ENCODE results near the gene FOXI1.
"Not testable (repeated sequence)": the region's sequence is repeated elsewhere in the genome, so short reads cannot be mapped to it uniquely, and the experiment has no call there.

The FOXI1 gene

GRCh38 chr5:170094329-170094728, 11.4 kb upstream of the FOXI1 start:
- not testable (repeated sequence) for DNase-seq

DNA sequence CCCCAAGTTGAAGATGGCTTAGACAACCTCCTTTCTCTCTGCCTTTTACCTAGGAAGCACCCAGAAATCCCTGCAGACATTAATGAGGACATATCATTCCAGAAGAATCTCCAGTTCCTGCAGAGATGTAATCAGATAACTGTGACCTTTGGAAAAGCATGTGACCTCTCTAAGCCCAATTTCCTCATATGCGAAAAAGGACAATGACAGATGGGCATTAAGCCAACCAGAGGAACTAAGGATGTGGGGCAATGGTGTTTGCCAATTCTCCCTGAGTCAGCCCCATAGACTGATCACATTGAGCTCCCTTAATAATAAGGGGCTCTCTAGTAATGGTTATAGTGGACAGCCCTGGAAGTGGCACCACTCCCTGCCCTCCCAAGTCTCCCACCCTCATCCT, 10.1 kb upstream of the FOXI1 start:
- no peak for DNase-seq

DNA sequence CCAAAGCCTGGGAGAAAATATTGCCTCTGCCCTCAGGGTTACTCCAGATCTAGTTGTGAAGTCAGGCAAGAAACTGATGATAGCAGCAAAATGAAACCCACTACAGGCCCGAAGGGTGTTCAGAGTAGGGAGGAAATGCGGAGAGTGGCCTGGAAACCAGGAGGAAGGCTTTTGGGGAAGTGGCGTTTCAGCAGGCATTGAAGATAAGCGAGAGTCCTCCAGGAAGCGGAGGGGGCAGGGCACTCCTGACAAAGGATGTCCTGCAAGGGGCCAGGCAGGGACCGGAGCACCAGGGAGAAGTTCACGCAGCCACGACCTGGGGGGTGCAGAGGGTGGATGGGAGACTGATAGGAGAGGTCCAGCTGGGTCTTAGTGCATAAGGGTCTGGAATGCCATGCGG, 7.8 kb upstream of the FOXI1 start:
- DNase-seq, result no peak

DNA sequence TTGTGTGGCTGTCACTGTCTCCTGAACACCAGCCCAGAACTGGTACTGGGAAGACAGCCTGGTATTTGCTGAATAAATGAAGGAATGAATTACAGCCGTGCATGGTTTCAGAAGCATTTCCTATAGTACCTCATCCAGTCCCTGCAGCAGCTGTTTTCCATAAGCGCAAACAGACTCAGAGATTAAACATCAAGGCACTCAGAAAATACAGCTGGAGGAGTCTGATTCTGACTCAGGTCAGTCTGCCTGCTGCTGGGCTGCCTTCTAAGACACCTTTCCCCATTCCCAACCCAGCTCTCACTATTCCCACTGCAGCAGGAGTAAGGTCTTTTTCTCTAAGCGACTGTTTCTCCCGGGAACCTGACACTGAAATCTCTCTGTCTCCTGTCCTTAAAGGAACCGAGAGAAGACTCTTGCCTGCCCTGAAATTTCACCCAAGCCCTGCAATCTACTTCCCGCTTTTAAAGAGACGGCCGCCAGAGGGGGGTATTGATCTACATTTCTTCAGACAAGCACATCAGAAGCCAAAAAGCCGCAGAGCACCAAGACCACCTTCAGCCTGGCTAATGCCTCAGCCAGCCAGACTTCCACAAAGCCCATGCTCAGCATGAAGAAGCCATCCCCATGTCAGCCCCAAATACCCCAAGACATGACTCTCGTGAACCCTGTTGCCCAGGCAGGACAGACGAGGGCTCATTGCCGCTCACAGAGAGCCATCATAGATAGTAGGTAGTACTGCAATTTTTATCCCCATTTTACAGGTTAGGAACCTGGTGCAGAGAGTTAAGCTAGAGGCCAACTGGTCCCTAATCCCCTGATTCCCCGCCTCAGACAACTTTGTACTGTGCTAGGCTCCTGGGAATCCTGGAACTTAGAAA, 5.4 kb upstream of the FOXI1 start:
- DNase-seq, result peak; percentile 59 to 67

- no peak for DNase-seq
Observed at GRCh38 chr5:170103447-170103846, 2.2 kb upstream of the FOXI1 start.

- no peak for DNase-seq
Observed at GRCh38 chr5:170104299-170104698, 1.4 kb upstream of the FOXI1 start.

DNA sequence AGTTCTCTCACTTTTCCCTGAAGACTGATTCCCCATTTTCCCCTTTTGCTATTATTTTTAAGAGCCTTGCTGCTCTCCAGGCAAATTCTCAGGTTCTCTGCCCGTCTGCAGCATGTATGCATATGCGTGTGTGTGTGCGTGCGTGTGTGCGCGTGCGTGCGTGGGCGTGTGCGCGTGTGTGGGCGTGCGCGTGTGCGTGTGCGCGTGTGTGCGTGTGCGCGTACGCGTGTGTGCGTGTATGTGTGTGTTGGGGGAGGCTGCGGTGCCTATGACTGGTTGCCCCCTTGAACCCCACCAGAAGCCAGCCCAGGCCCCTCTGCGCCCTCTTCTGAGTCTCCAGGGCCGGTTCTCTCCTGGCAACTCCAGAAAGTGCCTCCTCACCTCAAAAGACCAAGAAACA, 987 bp upstream of the FOXI1 start:
- DNase-seq, result no peak

GRCh38 chr5:170107674-170108073, 2.0 kb downstream of the FOXI1 start:
- DNase-seq, result no peak

GRCh38 chr5:170108266-170108785, 2.6 kb downstream of the FOXI1 start:
- no peak for DNase-seq

GRCh38 chr5:170109059-170110031, 3.6 kb downstream of the FOXI1 start:
- DNase-seq, result no peak

GRCh38 chr5:170110403-170111087, 4.8 kb downstream of the FOXI1 start:
- no peak for DNase-seq

DNA sequence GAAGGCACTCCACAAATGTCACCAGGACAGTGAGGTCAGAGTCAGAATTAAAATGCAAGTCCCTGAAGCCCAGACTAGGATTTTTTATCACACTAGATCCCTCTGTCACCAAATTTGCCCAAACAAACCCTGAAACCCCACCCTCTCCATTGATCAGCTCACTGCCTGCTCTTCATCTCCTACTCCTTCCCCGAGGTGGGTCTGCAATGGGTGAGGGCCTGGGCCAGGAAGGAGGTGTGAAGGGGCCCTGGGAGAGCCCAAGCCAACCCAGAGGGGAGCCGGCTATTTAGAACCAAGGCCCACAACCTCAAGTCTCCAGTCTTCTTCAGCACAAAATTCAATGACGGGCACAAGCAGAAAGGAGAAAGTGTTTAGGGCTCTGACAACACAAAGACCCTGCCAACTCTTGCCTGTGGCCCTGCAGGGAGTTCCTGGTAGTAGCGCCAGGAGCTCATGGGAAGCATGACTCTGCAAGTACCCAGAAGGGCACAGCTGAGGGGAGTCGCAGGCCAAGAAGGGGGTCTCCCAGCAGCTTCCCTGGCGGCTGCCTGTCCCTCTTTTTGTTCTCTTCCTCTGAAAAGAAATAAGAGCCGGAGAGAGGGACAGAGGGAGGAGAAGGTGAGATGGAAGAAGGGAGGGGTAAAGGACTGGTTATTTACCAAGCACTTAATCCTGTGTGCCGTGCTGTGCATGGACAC, 5.5 kb downstream of the FOXI1 start:
- no peak for DNase-seq

DNA sequence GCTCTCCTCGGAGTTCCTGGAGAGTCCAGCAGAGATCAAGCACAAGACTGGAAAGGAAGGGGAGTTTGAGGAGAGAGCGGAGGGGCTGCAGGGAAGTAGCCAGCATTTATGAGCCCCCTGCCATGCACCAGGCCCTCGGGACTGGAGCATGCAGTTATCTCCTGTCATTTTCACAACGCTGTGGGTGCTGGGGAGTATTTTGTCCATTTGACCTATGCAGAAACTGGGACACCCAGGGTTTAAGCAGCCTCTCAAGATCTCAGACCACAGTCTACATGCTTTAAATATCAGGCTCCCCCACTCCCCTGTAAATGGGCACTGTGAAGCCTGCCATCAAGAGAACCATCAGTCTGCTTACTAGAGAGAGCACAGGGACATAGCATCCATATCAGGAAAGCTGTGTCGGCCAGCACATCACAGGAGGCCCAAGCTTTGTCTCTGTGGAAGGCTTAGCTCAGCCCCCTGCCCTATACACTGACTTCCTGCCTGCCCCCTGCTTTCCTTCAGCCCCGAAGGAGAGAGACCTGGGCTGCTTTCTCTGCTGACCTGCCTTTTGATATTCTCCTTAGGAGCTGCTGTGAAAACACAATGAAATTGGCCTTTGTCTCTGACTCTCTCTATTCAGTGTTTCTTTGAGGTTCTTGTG, 7.3 kb downstream of the FOXI1 start:
- no peak for DNase-seq

- DNase-seq, result no peak
Observed at GRCh38 chr5:170113522-170113900, 7.8 kb downstream of the FOXI1 start.

GRCh38 chr5:170114271-170114670, 8.6 kb downstream of the FOXI1 start:
- DNase-seq, result no peak

DNA sequence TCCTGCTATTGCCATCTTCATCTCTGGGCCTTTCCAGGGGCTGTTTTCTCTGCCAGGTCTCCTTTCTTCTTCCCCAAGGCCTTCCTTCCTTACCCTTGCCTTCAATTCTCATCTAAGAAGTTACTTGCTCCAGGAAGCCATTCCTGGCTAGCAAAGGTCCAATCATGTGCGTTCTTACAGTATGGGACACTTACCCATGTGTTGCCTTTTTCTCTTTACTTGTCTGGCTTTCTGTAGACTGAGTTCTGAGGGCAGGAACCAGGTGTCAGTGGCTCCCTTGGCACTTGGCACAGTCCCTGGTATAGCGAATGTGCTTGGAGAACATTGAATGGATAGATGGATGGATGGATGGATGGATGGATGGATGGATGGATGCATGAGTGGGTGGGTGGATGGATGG, 10.2 kb downstream of the FOXI1 start:
- no peak for DNase-seq

DNA sequence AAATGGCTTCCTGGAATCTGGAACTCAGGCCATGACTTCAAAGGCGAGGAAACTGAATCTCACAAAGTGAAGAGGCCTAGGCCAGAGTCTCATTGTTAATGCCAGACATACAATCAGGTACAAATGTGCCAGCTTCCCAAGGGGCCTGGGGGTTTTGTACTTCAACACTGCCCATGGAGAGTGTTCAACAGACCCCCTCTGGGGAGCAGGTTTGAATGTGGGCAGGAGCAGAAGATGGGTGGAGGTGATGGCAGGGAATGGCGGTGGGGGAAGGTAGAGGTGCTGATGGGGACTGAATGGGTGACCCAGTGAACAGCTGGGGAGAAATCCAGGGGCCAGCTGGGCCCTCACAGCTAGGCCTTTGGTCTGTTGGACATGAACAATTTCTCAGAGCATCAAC, 12.0 kb downstream of the FOXI1 start:
- no peak for DNase-seq

DNA sequence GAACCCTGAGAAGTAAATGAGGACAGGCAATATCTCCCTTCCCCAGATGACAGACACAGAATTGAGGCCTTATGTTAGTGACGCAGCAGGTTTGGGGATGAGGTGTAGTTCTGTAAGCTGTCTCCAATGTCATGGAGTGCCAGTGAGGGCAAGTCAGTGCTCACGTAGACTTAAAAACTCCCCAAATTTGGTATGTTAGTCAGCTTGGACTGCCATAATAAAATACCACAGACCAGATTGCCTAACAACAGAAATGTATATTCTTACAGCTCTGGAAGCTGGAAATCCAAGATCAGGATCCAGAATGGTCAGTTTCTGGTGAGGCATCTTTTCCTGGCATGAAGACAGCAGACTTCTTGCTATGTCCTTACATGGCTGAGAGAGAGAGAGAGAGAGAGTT, 14.9 kb downstream of the FOXI1 start:
- DNase-seq, result no peak

DNA sequence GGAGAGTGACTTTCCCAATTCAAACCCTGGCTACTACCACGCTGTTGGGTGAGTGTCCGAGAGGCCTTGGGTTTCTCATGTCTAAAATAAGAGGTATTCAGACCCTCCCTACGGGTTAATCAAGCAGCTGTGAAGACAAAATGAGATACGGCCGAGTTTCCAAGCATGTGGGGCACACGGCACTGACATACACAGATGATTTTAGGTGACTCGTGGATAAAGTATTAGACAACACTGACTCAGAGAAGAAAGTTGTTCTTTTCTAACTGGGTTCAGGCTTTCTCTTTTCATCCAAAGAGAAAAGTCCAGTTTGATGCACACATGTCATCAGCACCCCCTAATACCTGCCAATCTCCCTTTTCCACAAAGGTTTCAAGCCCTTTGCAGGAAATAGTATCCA, 15.6 kb downstream of the FOXI1 start:
- DNase-seq, result no peak

DNA sequence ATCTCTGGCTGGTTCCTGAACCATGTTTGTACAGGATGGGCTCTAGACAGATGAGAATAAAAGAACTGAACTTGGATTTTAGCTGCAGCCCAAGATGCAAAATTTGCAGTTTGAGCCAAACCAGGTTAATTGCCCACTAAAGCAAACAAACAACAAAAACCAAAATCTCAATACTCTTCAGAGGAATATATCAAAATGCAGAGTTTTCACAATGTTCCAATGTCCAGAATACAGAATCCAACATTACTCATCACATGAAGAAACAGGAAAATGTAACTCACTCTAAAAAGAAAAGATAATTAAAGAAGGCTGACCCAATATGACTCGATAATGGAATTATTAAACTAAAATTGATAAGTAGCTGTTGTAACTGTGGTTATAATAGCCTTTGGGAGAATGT, 20.4 kb downstream of the FOXI1 start:
- DNase-seq, result no peak

GRCh38 chr5:170126626-170127025, 20.9 kb downstream of the FOXI1 start:
- DNase-seq, result no peak

DNA sequence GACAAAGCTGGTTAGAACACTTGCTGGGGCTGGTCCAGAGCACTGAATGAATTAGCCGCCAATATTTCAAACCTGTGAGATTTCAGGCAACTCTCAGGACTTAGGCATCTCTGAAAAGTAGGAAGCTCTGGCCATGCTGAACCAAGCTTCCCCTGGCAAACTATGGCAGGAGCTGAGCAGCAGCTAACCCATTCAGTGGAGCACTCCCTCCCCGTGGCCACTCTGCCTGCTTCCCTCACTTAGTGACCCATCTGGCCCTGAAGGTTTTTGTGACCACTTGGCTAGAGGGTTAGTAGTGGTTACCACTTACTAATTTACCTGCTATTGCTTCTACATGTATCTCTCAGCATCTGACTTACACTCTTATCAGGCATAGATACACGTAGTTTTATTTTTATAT, 25.5 kb downstream of the FOXI1 start:
- DNase-seq, result no peak
